Thyroid gland (tissue), 4 donors: ENCODE measurements around the gene A2M.

Experiments used
- POLR2A ChIP-seq, 2 donors: fragments of 450-650 bp; IDR thresholded peaks; one replicate each; pipeline ENCODE4 v1.6.1; 2017; ENCODE audit warnings: antibody characterized with exemption in 2 of 2, mild to moderate bottlenecking in 2 of 2, moderate library complexity in 1 of 2
- TF ChIP-seq, protein P1 (sequence below), 6 experiments: fragments of 200-600 bp in 3 of 6; fragments of 450-650 bp in 3 of 6; sonication (generic) in 3 of 6; IDR thresholded peaks; one replicate each; pipeline ENCODE4 v1.5.1; 2016 to 2019; ENCODE audit warnings: antibody characterized with exemption in 6 of 6, mild to moderate bottlenecking in 2 of 6, inconsistent platforms in 1 of 6, moderate library complexity in 1 of 6

DNA sequence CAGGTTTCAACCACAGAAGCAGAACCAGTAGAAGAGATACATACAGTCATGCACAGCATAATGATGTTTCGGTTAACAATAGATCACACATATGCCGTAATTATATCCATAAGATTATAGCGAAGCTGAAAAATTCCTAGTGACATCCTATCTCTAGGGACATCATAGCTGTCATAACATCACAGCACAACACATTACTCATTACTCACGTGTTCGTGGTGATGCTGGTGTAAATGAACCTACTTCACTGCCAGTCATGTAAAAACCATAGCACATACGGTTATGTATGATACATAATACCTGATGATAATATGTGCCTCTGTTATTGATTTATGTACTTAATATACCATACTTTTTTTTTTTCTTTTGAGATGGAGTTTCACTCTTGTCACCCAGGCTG lies 81.6 kb downstream of the A2M start:
- TF ChIP-seq, protein P1, sequence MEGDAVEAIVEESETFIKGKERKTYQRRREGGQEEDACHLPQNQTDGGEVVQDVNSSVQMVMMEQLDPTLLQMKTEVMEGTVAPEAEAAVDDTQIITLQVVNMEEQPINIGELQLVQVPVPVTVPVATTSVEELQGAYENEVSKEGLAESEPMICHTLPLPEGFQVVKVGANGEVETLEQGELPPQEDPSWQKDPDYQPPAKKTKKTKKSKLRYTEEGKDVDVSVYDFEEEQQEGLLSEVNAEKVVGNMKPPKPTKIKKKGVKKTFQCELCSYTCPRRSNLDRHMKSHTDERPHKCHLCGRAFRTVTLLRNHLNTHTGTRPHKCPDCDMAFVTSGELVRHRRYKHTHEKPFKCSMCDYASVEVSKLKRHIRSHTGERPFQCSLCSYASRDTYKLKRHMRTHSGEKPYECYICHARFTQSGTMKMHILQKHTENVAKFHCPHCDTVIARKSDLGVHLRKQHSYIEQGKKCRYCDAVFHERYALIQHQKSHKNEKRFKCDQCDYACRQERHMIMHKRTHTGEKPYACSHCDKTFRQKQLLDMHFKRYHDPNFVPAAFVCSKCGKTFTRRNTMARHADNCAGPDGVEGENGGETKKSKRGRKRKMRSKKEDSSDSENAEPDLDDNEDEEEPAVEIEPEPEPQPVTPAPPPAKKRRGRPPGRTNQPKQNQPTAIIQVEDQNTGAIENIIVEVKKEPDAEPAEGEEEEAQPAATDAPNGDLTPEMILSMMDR (IDR thresholded peaks at IDR 0.05), result no peak
- no peak for TF ChIP-seq POLR2A (IDR thresholded peaks at IDR 0.05)
